ENCODE measurements around the gene ABCB1.

ABCB1 gene

GRCh38 chr7:87596136-87596535 lies 4.5 kb downstream of the ABCB1 start:
- no peak overlapping the region for H3K9ac ChIP-seq (ENCODE audit: low read length)
- no peaks in the 10 kb centered on the region for H3K36me3 ChIP-seq (ENCODE audit: insufficient read depth, low read length)
- H3K4me3 ChIP-seq (ENCODE audit: low read depth, low read length, poor library complexity, severe bottlenecking), result no peak overlapping the region
- H3K9me3 ChIP-seq (ENCODE audit: low read length), result no peaks in the 10 kb centered on the region
- 0 out of 2 replicates have a peak, but pooled peaks cover 5% of the 10 kb centered on the region for H3F3A ChIP-seq (ENCODE audit: insufficient read depth, low read length)
- no peak for TF ChIP-seq CTCF (IDR thresholded peaks at IDR 0.05; ENCODE audit: low read length)
- TF ChIP-seq EZH2 (IDR thresholded peaks at IDR 0.05; ENCODE audit: borderline replicate concordance, low read length), result no peak
- H4K20me1 ChIP-seq (ENCODE audit: insufficient read depth, low read length), result no peaks in the 10 kb centered on the region
- H3K27me3 ChIP-seq (ENCODE audit: insufficient read depth, low read length), result no peaks in the 10 kb centered on the region
- no peak overlapping the region for H3K27ac ChIP-seq (ENCODE audit: low read depth, low read length, poor library complexity, severe bottlenecking)
- H3K79me2 ChIP-seq (ENCODE audit: insufficient read depth, low read length), result no peaks in the 10 kb centered on the region
- H3K4me2 ChIP-seq (ENCODE audit: low read length), result peak overlapping the region; percentile 10; the same call in 1 of the 2 replicates
- no peaks in the 10 kb centered on the region for H3K9me2 ChIP-seq (ENCODE audit: low read depth, low read length)
- no peak overlapping the region for H2AFZ ChIP-seq (ENCODE audit: low read length)
- peaks cover 51% of the 10 kb centered on the region for H3K4me1 ChIP-seq (ENCODE audit: insufficient read depth, low read length, severe bottlenecking)

GRCh38 chr7:87592300-87592699 lies 8.4 kb downstream of the ABCB1 start:
- TF ChIP-seq EZH2 (IDR thresholded peaks at IDR 0.05; ENCODE audit: borderline replicate concordance, low read length), result no peak
- no peak for TF ChIP-seq CTCF (IDR thresholded peaks at IDR 0.05; ENCODE audit: low read length)
- Histone ChIP-seq H3K9me3 (ENCODE audit: low read length) (no peaks in the 10 kb centered on the region), H2AFZ (ENCODE audit: low read length) (no peak overlapping the region), H4K20me1 (ENCODE audit: insufficient read depth, low read length) (no peaks in the 10 kb centered on the region), H3K27me3 (ENCODE audit: insufficient read depth, low read length) (no peaks in the 10 kb centered on the region), H3K4me1 (ENCODE audit: insufficient read depth, low read length, severe bottlenecking) (peaks cover 14% of the 10 kb centered on the region), H3K36me3 (ENCODE audit: insufficient read depth, low read length) (no peaks in the 10 kb centered on the region), H3K79me2 (ENCODE audit: insufficient read depth, low read length) (no peaks in the 10 kb centered on the region), H3K9ac (ENCODE audit: low read length) (no peak overlapping the region), H3K9me2 (ENCODE audit: low read depth, low read length) (no peaks in the 10 kb centered on the region), H3K27ac (ENCODE audit: low read depth, low read length, poor library complexity, severe bottlenecking) (no peak overlapping the region), H3K4me3 (ENCODE audit: low read depth, low read length, poor library complexity, severe bottlenecking) (no peak overlapping the region), H3K4me2 (ENCODE audit: low read length) (no peak overlapping the region), H3F3A (ENCODE audit: insufficient read depth, low read length) (0 out of 2 replicates have a peak, but pooled peaks cover 2% of the 10 kb centered on the region)

GRCh38 chr7:87591211-87591610 lies 9.5 kb downstream of the ABCB1 start:
- no peak overlapping the region for H2AFZ ChIP-seq (ENCODE audit: low read length)
- peaks cover 3% of the 10 kb centered on the region for H3K4me1 ChIP-seq (ENCODE audit: insufficient read depth, low read length, severe bottlenecking)
- H3K27ac ChIP-seq (ENCODE audit: low read depth, low read length, poor library complexity, severe bottlenecking), result no peak overlapping the region
- no peaks in the 10 kb centered on the region for H3K9me3 ChIP-seq (ENCODE audit: low read length)
- no peaks in the 10 kb centered on the region for H3K36me3 ChIP-seq (ENCODE audit: insufficient read depth, low read length)
- no peak overlapping the region for H3K9ac ChIP-seq (ENCODE audit: low read length)
- no peaks in the 10 kb centered on the region for H3F3A ChIP-seq (ENCODE audit: insufficient read depth, low read length)
- TF ChIP-seq EZH2 (IDR thresholded peaks at IDR 0.05; ENCODE audit: borderline replicate concordance, low read length) (no peak), CTCF (IDR thresholded peaks at IDR 0.05; ENCODE audit: low read length) (no peak)
- no peaks in the 10 kb centered on the region for H3K27me3 ChIP-seq (ENCODE audit: insufficient read depth, low read length)
- H3K4me3 ChIP-seq (ENCODE audit: low read depth, low read length, poor library complexity, severe bottlenecking), result no peak overlapping the region
- no peaks in the 10 kb centered on the region for H3K79me2 ChIP-seq (ENCODE audit: insufficient read depth, low read length)
- no peak overlapping the region for H3K4me2 ChIP-seq (ENCODE audit: low read length)
- no peaks in the 10 kb centered on the region for H3K9me2 ChIP-seq (ENCODE audit: low read depth, low read length)
- H4K20me1 ChIP-seq (ENCODE audit: insufficient read depth, low read length), result no peaks in the 10 kb centered on the region
